Body of pancreas (tissue), 4 donors: Measurements from ENCODE around the gene WSB1. TPM values are rescaled to one million over a fixed set of nuclear protein-coding genes. Genes with fewer than 3 reads are reported as not detected.
"Not testable (repeated sequence)": the region's sequence is repeated elsewhere in the genome, so short reads cannot be mapped to it uniquely, and the experiment has no call there.

ENCODE experiments used
- ATAC-seq: fragments of 150-250 bp; one replicate; pipeline ENCODE4 v1.9.1; 2016
- DNase-seq, 4 donors: peaks; one replicate each; pipeline ENCODE4 v3.0.0-alpha.2; 2019
- H3K27ac ChIP-seq, 4 donors: fragments of 200-600 bp; sonication (generic); 1 replicate in 3 of 4; 2 replicates in 1 of 4; pipeline versions ENCODE4 v1.5.1 to v1.6.1; 2016 to 2019; ENCODE audit warnings: mild to moderate bottlenecking in 1 of 4, mixed read lengths in 1 of 4, moderate library complexity in 1 of 4
- H3K27me3 ChIP-seq, 2 donors: fragments of 200-600 bp; sonication (generic); one replicate each; pipeline ENCODE4 v1.6.0; 2016; ENCODE audit warnings: mild to moderate bottlenecking in 1 of 2
- H3K36me3 ChIP-seq, 2 donors: fragments of 200-600 bp; sonication (generic); replicated peaks in 1 of 2; 2 replicates each; pipeline ENCODE4 v1.5.1; 2016; ENCODE audit warnings: low read depth in 2 of 2; ENCODE audit not compliant: insufficient read depth in 1 of 2
- H3K4me1 ChIP-seq: fragments of 200-600 bp; sonication (generic); one replicate; pipeline ENCODE4 v1.6.0; 2016
- H3K4me3 ChIP-seq, 2 donors: fragments of 200-600 bp; sonication (generic); 1 replicate in 1 of 2; 2 replicates in 1 of 2; pipeline ENCODE4 v1.5.1; 2016 to 2019
- H3K9me3 ChIP-seq, 3 donors: fragments of 200-600 bp; sonication (generic); 1 replicate in 2 of 3; 2 replicates in 1 of 3; pipeline ENCODE4 v1.5.1; 2016
- CTCF ChIP-seq, 7 experiments: fragments of 450-650 bp in 4 of 7; fragments of 200-600 bp in 3 of 7; sonication (generic) in 3 of 7; IDR thresholded peaks; one replicate each; pipeline ENCODE4 v1.5.1; 2016 to 2019; ENCODE audit warnings: antibody characterized with exemption in 7 of 7
- POLR2A ChIP-seq, 3 donors: fragments of 450-650 bp; IDR thresholded peaks; one replicate each; pipeline ENCODE4 v1.6.1; 2016; ENCODE audit warnings: antibody characterized with exemption in 3 of 3, mild to moderate bottlenecking in 2 of 3
- WGBS, 2 donors: methylation state at CpG; one replicate each; pipeline ENCODE4 v1.1.5; 2017; 5-methylcytosine and 5-hydroxymethylcytosine counted together
- intact Hi-C: fragments of 100-400 bp; cut with DNase I; formaldehyde crosslinking; loops from one replicate; pipeline ENCODE4 v1.15.1; 2023
- total RNA-seq, 2 donors: library from RNA; depleted of rRNA; stranded (reverse); fragments of >200 nt; gene quantifications; one replicate each; pipeline ENCODE4 v1.1.0, GENCODE V29; 2016

Gene WSB1
- total RNA-seq, 2 donors from 2014 or later: 106 to 147 TPM

GRCh38 chr17:27326585-27326984 lies 32.7 kb downstream of the WSB1 start:
- H3K4me1 ChIP-seq: peaks cover 9% of the 10 kb centered on the region
- intact Hi-C loops: no loop called here
- H3K27me3 ChIP-seq: no peaks in the 10 kb centered on the region
- H3K36me3 ChIP-seq: no peaks in the 10 kb centered on the region
- TF ChIP-seq CTCF (IDR thresholded peaks at IDR 0.05) (no peak), POLR2A (IDR thresholded peaks at IDR 0.05) (no peak)
- ATAC-seq: no peak
- no peak for DNase-seq
- H3K9me3 ChIP-seq: no peaks in the 10 kb centered on the region
- no peak overlapping the region for H3K27ac ChIP-seq
- H3K4me3 ChIP-seq: no peak overlapping the region
- WGBS, 2 donors: 78 to 83% methylated on average over 1 of the region's 1 CpG

GRCh38 chr17:27327397-27327796 lies 33.5 kb downstream of the WSB1 start:
- WGBS, 2 donors: 78 to 91% methylated on average over 7 of the region's 7 CpGs
- Histone ChIP-seq H3K4me3 (no peak overlapping the region), H3K27ac (no peak overlapping the region), H3K4me1 (peaks cover 15% of the 10 kb centered on the region), H3K9me3 (no peaks in the 10 kb centered on the region), H3K36me3 (no peaks in the 10 kb centered on the region), H3K27me3 (no peaks in the 10 kb centered on the region)
- intact Hi-C loops: no loop called here
- ATAC-seq (no peak), DNase-seq (no peak)
- TF ChIP-seq POLR2A (IDR thresholded peaks at IDR 0.05) (no peak), CTCF (IDR thresholded peaks at IDR 0.05) (no peak)

- 77 to 87% methylated on average over 4 of the region's 4 CpGs for WGBS, 2 donors
- Histone ChIP-seq H3K27ac (no peak overlapping the region), H3K4me3 (no peak overlapping the region), H3K36me3 (no peaks in the 10 kb centered on the region), H3K9me3 (no peaks in the 10 kb centered on the region), H3K27me3 (no peaks in the 10 kb centered on the region), H3K4me1 (peaks cover 17% of the 10 kb centered on the region)
- TF ChIP-seq POLR2A (IDR thresholded peaks at IDR 0.05) (no peak), CTCF (IDR thresholded peaks at IDR 0.05) (no peak)
- ATAC-seq (no peak), DNase-seq (no peak)
- intact Hi-C loops: no loop called here
These were observed 34.0 kb downstream of the WSB1 start for GRCh38 chr17:27327871-27328270.

GRCh38 chr17:27328686-27329085 lies 34.8 kb downstream of the WSB1 start:
- ATAC-seq, DNase-seq, H3K27me3 ChIP-seq: not testable (repeated sequence)

DNA sequence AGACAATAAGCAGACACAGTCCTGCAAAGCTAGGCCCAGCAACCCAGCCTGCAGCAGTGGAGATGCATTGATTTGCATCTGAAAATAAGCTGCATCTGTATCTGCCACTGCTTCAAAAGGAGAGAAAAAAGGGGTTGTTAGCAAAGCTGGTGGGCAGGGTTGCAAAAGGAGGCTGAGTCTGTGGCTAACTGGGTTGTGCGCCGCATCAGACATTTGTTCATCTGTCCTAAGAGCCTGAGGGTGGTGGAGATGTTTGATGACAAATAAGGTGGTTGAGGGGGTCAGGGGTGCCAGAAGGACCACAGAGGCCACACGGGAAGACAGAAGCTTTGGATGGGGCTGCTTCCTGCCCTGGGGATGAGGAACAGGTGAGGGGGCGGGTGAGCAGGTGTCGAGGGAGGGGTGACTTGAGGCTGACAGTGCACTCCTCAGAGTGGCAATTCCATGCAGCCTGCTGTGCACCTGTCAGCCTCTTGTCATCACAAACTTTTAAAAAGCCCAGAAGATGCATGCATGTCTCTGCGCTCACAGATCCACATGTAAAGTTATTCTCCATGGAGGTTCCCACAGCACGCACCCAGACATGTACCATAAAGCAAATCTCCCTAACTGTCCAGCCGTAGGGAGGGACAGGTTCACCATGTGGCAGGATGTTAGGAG lies 35.4 kb downstream of the WSB1 start:
- ATAC-seq (no peak), DNase-seq (no peak)
- H3K27ac ChIP-seq: no peak overlapping the region
- no peak overlapping the region for H3K4me3 ChIP-seq
- H3K27me3 ChIP-seq: no peaks in the 10 kb centered on the region
- H3K36me3 ChIP-seq: no peaks in the 10 kb centered on the region
- peaks cover 16% of the 10 kb centered on the region for H3K4me1 ChIP-seq
- no peaks in the 10 kb centered on the region for H3K9me3 ChIP-seq
- TF ChIP-seq POLR2A (IDR thresholded peaks at IDR 0.05) (no peak), CTCF (IDR thresholded peaks at IDR 0.05) (no peak)
- WGBS, 2 donors: 83 to 90% methylated on average over 8 of the region's 8 CpGs
- intact Hi-C loops: no loop called here

More at GRCh38 chr17:27328686-27329085, 34.8 kb downstream of the WSB1 start:
- H3K36me3 ChIP-seq, H3K4me3 ChIP-seq, H3K9me3 ChIP-seq, H3K27ac ChIP-seq, intact Hi-C loops: not testable (repeated sequence)
- H3K4me1 ChIP-seq: peaks cover 19% of the 10 kb centered on the region
- 71 to 84% methylated on average over 9 of the region's 9 CpGs for WGBS, 2 donors
